ENCODE data around the gene ACBD4.

- TF ChIP-seq CTCF (IDR thresholded peaks at IDR 0.05) (no peak), ZFX (IDR thresholded peaks at IDR 0.05; ENCODE audit: borderline replicate concordance) (no peak)
Measured at GRCh38 chr17:45175759-45176115, 40.2 kb downstream of the ACBD4 start.
